Heart left ventricle (tissue), 13 donors: Measurements from ENCODE around the gene INPP5D.

Experiments
- POLR2A ChIP-seq, 2 donors: fragments of 450-650 bp; IDR thresholded peaks; one replicate each; pipeline ENCODE4 v1.6.1; 2017; ENCODE audit warnings: antibody characterized with exemption in 2 of 2, mild to moderate bottlenecking in 2 of 2, moderate library complexity in 2 of 2
- TF ChIP-seq, protein P1 (sequence below), 12 donors: fragments of 200-600 bp; sonication (generic) in 4 of 12; IDR thresholded peaks; one replicate each; pipeline versions ENCODE4 v1.5.0 to v1.8.0; 2018 to 2022; ENCODE audit warnings: antibody characterized with exemption in 12 of 12, mild to moderate bottlenecking in 5 of 12
- donor health status: ischemic (EF 13 %, LVEDD 7.1; RV severe dilation, severe dysfunction).
- donor health status: DM: no; HTN: yes; CAD: no.
- donor health status: DM: no; HTN: no; CAD: no.
- donor health status: ischemic (EF 25% LVEDD 6.9; RV normal size, moderate dysfunction).
- donor health status: ischemic (EF 25% LVEDD 5.7; RV mildly dilated, moderate dysfunction).
- donor health status: ischemic (EF 35%, LVEDD 5.7; RV mildly dilated, moderate dysfunction).
- donor health status: nonischemic (EF 11% LVEDD 7.7; RV severe dilation, severe dysfunction).
- donor health status: DM: yes; HTN: yes; CAD: no.
- donor health status: PGD.
- donor health status: ischemic (EF 29% LVEDD 5.4; RV normal size, mild dysfunction).
- donor health status: nonischemic (EF 23%, LVEDD 6.1; RV moderate dilation, normal function).

DNA sequence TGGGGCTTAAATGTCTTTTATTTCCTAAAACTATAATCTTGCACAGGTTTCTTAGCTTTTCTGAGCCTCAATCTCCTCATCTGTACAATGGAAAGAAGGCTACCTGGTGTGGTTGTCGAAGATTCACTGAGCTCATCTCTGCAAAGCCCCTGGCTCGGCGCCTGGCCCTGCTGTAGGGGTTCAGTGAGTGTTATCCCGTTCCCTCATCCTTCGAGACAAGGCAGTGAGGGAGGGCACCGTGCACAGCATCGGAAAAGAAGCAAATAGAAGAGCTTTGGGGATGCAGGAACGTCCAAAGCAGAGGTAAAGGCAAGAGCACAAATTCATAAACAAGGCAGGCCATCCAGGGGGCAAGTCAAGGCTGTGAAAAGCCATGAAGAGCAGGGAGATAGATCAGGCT lies 150.1 kb downstream of the INPP5D start:
- TF ChIP-seq, protein P1, sequence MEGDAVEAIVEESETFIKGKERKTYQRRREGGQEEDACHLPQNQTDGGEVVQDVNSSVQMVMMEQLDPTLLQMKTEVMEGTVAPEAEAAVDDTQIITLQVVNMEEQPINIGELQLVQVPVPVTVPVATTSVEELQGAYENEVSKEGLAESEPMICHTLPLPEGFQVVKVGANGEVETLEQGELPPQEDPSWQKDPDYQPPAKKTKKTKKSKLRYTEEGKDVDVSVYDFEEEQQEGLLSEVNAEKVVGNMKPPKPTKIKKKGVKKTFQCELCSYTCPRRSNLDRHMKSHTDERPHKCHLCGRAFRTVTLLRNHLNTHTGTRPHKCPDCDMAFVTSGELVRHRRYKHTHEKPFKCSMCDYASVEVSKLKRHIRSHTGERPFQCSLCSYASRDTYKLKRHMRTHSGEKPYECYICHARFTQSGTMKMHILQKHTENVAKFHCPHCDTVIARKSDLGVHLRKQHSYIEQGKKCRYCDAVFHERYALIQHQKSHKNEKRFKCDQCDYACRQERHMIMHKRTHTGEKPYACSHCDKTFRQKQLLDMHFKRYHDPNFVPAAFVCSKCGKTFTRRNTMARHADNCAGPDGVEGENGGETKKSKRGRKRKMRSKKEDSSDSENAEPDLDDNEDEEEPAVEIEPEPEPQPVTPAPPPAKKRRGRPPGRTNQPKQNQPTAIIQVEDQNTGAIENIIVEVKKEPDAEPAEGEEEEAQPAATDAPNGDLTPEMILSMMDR (IDR thresholded peaks at IDR 0.05): no peak
- no peak for TF ChIP-seq POLR2A (IDR thresholded peaks at IDR 0.05)
